H7 (cell line): ENCODE results near the gene COX5A. TPM values are rescaled to one million over a fixed set of nuclear protein-coding genes. Genes with fewer than 3 reads are reported as not detected.

ENCODE experiments used
- DNase-seq: peaks from one replicate; pipeline ENCODE4 v3.0.0; 2012
- H3K27me3 ChIP-seq: 2 replicates; pipeline ENCODE4 v1.6.0; 2011; ENCODE audit warnings: mild to moderate bottlenecking, low read length; ENCODE audit not compliant: control insufficient read depth, insufficient read depth
- H3K36me3 ChIP-seq: replicated peaks from 2 replicates; pipeline ENCODE4 v1.5.1; 2011; ENCODE audit warnings: low read length; ENCODE audit not compliant: control insufficient read depth, insufficient read depth
- H3K4me3 ChIP-seq: 2 replicates; pipeline ENCODE4 v1.5.1; 2011; ENCODE audit warnings: low read depth, mild to moderate bottlenecking, control low read depth, low read length, moderate library complexity; ENCODE audit not compliant: insufficient read depth
- total RNA-seq: library from RNA; depleted of rRNA; stranded (reverse); fragments of >200 nt; shearing (Covaris generic); gene quantifications from 2 replicates; pipeline ENCODE4 v1.2.3, GENCODE V29; 2014; rRNA removed

The COX5A gene
- 154 and 185 TPM in 2 replicates for total RNA-seq

- Histone ChIP-seq H3K4me3 (peak within 1 kb of the TSS; percentile 97), H3K36me3 (no peaks in the 10 kb centered on the region), H3K27me3 (no peaks in the 10 kb centered on the region)
- DNase-seq = peak; percentile 97
Measured at GRCh38 chr15:74937590-74938371, at the start of gene COX5A. Gene COX5A, minus strand, starts transcription at chr15:74938073. Its CDS starts 59 bp downstream, at chr15:74938014.

GRCh38 chr15:74983725-74984231 lies 45.9 kb upstream of the COX5A start:
- DNase-seq = no peak
- H3K27me3 ChIP-seq = no peaks in the 10 kb centered on the region; the same call in 1 of the 2 replicates
- H3K4me3 ChIP-seq = no peak overlapping the region
- H3K36me3 ChIP-seq = no peaks in the 10 kb centered on the region

GRCh38 chr15:74982183-74982582 lies 44.3 kb upstream of the COX5A start:
- Histone ChIP-seq H3K36me3 (no peaks in the 10 kb centered on the region), H3K4me3 (no peak overlapping the region), H3K27me3 (no peaks in the 10 kb centered on the region)
- DNase-seq = no peak

GRCh38 chr15:74978503-74978902 lies 40.6 kb upstream of the COX5A start:
- peak; percentile 21 for DNase-seq
- H3K36me3 ChIP-seq = no peaks in the 10 kb centered on the region
- H3K4me3 ChIP-seq = no peak overlapping the region
- H3K27me3 ChIP-seq = no peaks in the 10 kb centered on the region

GRCh38 chr15:74978077-74978476 lies 40.2 kb upstream of the COX5A start:
- H3K4me3 ChIP-seq = no peak overlapping the region
- no peaks in the 10 kb centered on the region for H3K27me3 ChIP-seq
- no peaks in the 10 kb centered on the region for H3K36me3 ChIP-seq
- DNase-seq = peak; percentile 4

- Histone ChIP-seq H3K36me3 (no peaks in the 10 kb centered on the region), H3K27me3 (no peaks in the 10 kb centered on the region), H3K4me3 (no peak overlapping the region)
- DNase-seq = no peak
Measured at GRCh38 chr15:74977599-74977998, 39.7 kb upstream of the COX5A start.

- no peaks in the 10 kb centered on the region for H3K36me3 ChIP-seq
- H3K4me3 ChIP-seq = no peak overlapping the region
- no peaks in the 10 kb centered on the region for H3K27me3 ChIP-seq
- no peak for DNase-seq
Measured at GRCh38 chr15:74976159-74976558, 38.3 kb upstream of the COX5A start.

- Histone ChIP-seq H3K4me3 (no peak overlapping the region), H3K27me3 (no peaks in the 10 kb centered on the region), H3K36me3 (no peaks in the 10 kb centered on the region)
- DNase-seq = no peak
Measured at GRCh38 chr15:74967670-74968069, 29.8 kb upstream of the COX5A start.

- DNase-seq = peak; percentile 40
- Histone ChIP-seq H3K36me3 (no peaks in the 10 kb centered on the region), H3K27me3 (peaks cover 5% of the 10 kb centered on the region; the same call in 1 of the 2 replicates), H3K4me3 (no peak overlapping the region)
Measured at GRCh38 chr15:74964794-74965193, 26.9 kb upstream of the COX5A start.

GRCh38 chr15:74963213-74963612 lies 25.3 kb upstream of the COX5A start:
- DNase-seq = no peak
- Histone ChIP-seq H3K4me3 (no peak overlapping the region), H3K36me3 (no peaks in the 10 kb centered on the region), H3K27me3 (peaks cover 20% of the 10 kb centered on the region)

GRCh38 chr15:74962671-74963070 lies 24.8 kb upstream of the COX5A start:
- Histone ChIP-seq H3K36me3 (no peaks in the 10 kb centered on the region), H3K27me3 (peaks cover 25% of the 10 kb centered on the region), H3K4me3 (no peak overlapping the region)
- no peak for DNase-seq

GRCh38 chr15:74962219-74962618 lies 24.3 kb upstream of the COX5A start:
- Histone ChIP-seq H3K36me3 (no peaks in the 10 kb centered on the region), H3K27me3 (peaks cover 28% of the 10 kb centered on the region), H3K4me3 (no peak overlapping the region)
- DNase-seq = no peak

- no peak overlapping the region for H3K4me3 ChIP-seq
- no peak for DNase-seq
- no peaks in the 10 kb centered on the region for H3K36me3 ChIP-seq
- peaks cover 28% of the 10 kb centered on the region for H3K27me3 ChIP-seq
Measured at GRCh38 chr15:74961616-74962015, 23.7 kb upstream of the COX5A start.

GRCh38 chr15:74960995-74961588 lies 23.2 kb upstream of the COX5A start:
- no peaks in the 10 kb centered on the region for H3K36me3 ChIP-seq
- no peak for DNase-seq

GRCh38 chr15:74960286-74960685 lies 22.4 kb upstream of the COX5A start:
- Histone ChIP-seq H3K4me3 (no peak overlapping the region), H3K27me3 (peaks cover 34% of the 10 kb centered on the region), H3K36me3 (no peaks in the 10 kb centered on the region)
- DNase-seq = no peak

More at GRCh38 chr15:74960995-74961588, 23.2 kb upstream of the COX5A start:
- Histone ChIP-seq H3K27me3 (peaks cover 28% of the 10 kb centered on the region), H3K4me3 (no peak overlapping the region)
